Brain microvascular endothelial cell (primary cell): ENCODE measurements around the gene HDDC2.

ENCODE experiments used
- DNase-seq: peaks from one replicate; pipeline ENCODE4 v3.0.0-alpha.2; 2020
- H3K27ac ChIP-seq: fragments of 250-450 bp; sonication (Bioruptor Pico); 2 replicates; pipeline ENCODE4 v1.5.1; 2020; ENCODE audit warnings: mild to moderate bottlenecking, moderate library complexity
- H3K27me3 ChIP-seq: fragments of 250-450 bp; sonication (Bioruptor Pico); replicated peaks from 2 replicates; pipeline ENCODE4 v1.5.1; 2020; ENCODE audit warnings: mild to moderate bottlenecking
- H3K36me3 ChIP-seq: fragments of 250-450 bp; sonication (Bioruptor Pico); replicated peaks from 2 replicates; pipeline ENCODE4 v1.5.1; 2020; ENCODE audit warnings: mild to moderate bottlenecking
- H3K4me3 ChIP-seq: 2 replicates; pipeline ENCODE4 v1.5.1; 2011; ENCODE audit warnings: low read depth, mild to moderate bottlenecking, control low read depth, low read length, moderate library complexity
- in situ Hi-C: cut with HindIII; loops from 2 replicates; pipeline ENCODE4 v1.10.0; 2017; ENCODE audit warnings: low sequenced_read_pairs, low pct_ligation_motif_present
- TF ChIP-seq, protein P1 (sequence below): IDR thresholded peaks from 2 replicates; pipeline ENCODE4 v1.5.1; 2011; ENCODE audit warnings: low read depth, mild to moderate bottlenecking, moderate library complexity, low read length, control low read depth, inconsistent platforms; ENCODE audit errors: missing control alignments

HDDC2 gene

DNA sequence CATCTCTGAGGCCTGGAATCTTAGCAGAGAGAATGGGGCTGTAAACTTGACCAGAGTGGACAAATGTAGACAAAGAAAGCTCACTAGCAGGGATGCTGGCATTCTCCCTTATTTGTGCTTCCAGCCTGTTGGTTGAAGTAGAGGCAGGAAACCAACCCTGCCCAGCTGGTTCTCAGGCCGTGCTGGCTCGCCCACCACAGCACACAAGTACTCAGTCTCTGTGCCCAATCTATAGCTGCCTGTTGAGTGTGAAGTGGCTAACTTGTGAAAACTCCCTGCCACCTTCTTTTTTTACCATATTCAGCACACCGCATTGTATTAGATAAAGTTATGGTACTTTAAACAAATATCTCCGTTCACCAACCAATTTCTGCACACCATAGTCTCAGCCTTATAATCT is 37.3 kb downstream of the HDDC2 start:
- Histone ChIP-seq H3K36me3 (no peaks in the 10 kb centered on the region), H3K27ac (no peak overlapping the region), H3K4me3 (no peak overlapping the region), H3K27me3 (no peaks in the 10 kb centered on the region)
- TF ChIP-seq, protein P1, sequence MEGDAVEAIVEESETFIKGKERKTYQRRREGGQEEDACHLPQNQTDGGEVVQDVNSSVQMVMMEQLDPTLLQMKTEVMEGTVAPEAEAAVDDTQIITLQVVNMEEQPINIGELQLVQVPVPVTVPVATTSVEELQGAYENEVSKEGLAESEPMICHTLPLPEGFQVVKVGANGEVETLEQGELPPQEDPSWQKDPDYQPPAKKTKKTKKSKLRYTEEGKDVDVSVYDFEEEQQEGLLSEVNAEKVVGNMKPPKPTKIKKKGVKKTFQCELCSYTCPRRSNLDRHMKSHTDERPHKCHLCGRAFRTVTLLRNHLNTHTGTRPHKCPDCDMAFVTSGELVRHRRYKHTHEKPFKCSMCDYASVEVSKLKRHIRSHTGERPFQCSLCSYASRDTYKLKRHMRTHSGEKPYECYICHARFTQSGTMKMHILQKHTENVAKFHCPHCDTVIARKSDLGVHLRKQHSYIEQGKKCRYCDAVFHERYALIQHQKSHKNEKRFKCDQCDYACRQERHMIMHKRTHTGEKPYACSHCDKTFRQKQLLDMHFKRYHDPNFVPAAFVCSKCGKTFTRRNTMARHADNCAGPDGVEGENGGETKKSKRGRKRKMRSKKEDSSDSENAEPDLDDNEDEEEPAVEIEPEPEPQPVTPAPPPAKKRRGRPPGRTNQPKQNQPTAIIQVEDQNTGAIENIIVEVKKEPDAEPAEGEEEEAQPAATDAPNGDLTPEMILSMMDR: no peak
- no peak for DNase-seq
- in situ Hi-C loops: no loop called here

- peak overlapping the region; percentile 74 for H3K27ac ChIP-seq
- in situ Hi-C loops: no loop called here
- no peak overlapping the region for H3K4me3 ChIP-seq
- peak; percentile 74 for DNase-seq
- H3K36me3 ChIP-seq: no peaks in the 10 kb centered on the region
- TF ChIP-seq, protein P1: no peak
- H3K27me3 ChIP-seq: no peaks in the 10 kb centered on the region
These were observed 39.5 kb downstream of the HDDC2 start for GRCh38 chr6:125262016-125263013.

GRCh38 chr6:125259354-125259736 is 42.4 kb downstream of the HDDC2 start:
- TF ChIP-seq, protein P1: no peak
- in situ Hi-C loops: no loop called here
- Histone ChIP-seq H3K27me3 (no peaks in the 10 kb centered on the region), H3K4me3 (no peak overlapping the region), H3K27ac (no peak overlapping the region), H3K36me3 (no peaks in the 10 kb centered on the region)
- DNase-seq: no peak

GRCh38 chr6:125258651-125259353 is 43.0 kb downstream of the HDDC2 start:
- H3K27me3 ChIP-seq: no peaks in the 10 kb centered on the region
- H3K27ac ChIP-seq: no peak overlapping the region
- H3K4me3 ChIP-seq: no peak overlapping the region
- DNase-seq: no peak
- TF ChIP-seq, protein P1: no peak
- in situ Hi-C loops: no loop called here
- no peaks in the 10 kb centered on the region for H3K36me3 ChIP-seq

GRCh38 chr6:125257351-125257750 is 44.4 kb downstream of the HDDC2 start:
- H3K4me3 ChIP-seq: no peak overlapping the region
- TF ChIP-seq, protein P1: no peak
- H3K27me3 ChIP-seq: no peaks in the 10 kb centered on the region
- no peaks in the 10 kb centered on the region for H3K36me3 ChIP-seq
- peak; percentile 37 for DNase-seq
- no peak overlapping the region for H3K27ac ChIP-seq
- in situ Hi-C loops: no loop called here
